Left lung (tissue), 10 donors: ENCODE data around the gene PHLDB2. TPM values are rescaled to one million over a fixed set of nuclear protein-coding genes. Genes with fewer than 3 reads are reported as not detected.

Source experiments
- ATAC-seq: fragments of 200-7000 bp; cut with Tn5 transposase; one replicate; pipeline ENCODE4 v1.9.1; 2020; ENCODE audit warnings: moderate library complexity
- DNase-seq, 4 donors: peaks; one replicate each; pipeline ENCODE4 v3.0.0-alpha.2; 2013 to 2020
- H3K27ac ChIP-seq, 2 donors: fragments of 200-600 bp; sonication (generic) in 1 of 2; one replicate each; pipeline versions ENCODE4 v1.5.0 to v1.8.0; 2020 to 2021
- H3K27me3 ChIP-seq, 2 donors: fragments of 200-600 bp; sonication (generic) in 1 of 2; one replicate each; pipeline versions ENCODE4 v1.5.0 to v1.8.0; 2020 to 2021
- H3K36me3 ChIP-seq, 2 donors: fragments of 200-600 bp; sonication (generic) in 1 of 2; one replicate each; pipeline versions ENCODE4 v1.5.0 to v1.8.0; 2020 to 2021
- H3K4me1 ChIP-seq, 2 donors: fragments of 200-600 bp; one replicate each; pipeline ENCODE4 v1.8.0; 2021
- H3K4me3 ChIP-seq, 2 donors: fragments of 200-600 bp; sonication (generic) in 1 of 2; one replicate each; pipeline versions ENCODE4 v1.5.0 to v1.8.0; 2020 to 2021; ENCODE audit warnings: mild to moderate bottlenecking in 1 of 2
- H3K9me3 ChIP-seq, 2 donors: fragments of 200-600 bp; sonication (generic) in 1 of 2; one replicate each; pipeline versions ENCODE4 v1.5.0 to v1.8.0; 2020 to 2021
- intact Hi-C, 2 donors: fragments of 100-400 bp; cut with DNase I; formaldehyde crosslinking; loops; one replicate each; pipeline versions ENCODE4 v1.11.2 to v1.14.2; 2022
- polyA plus RNA-seq, 6 donors: library from polyadenylated mRNA; unstranded; fragments of 120-200 nt; gene quantifications; one replicate each; pipeline ENCODE4 v1.2.1, GENCODE V29; 2013; ENCODE audit not compliant: insufficient read length in 6 of 6
- total RNA-seq, 2 donors: library from RNA; stranded (reverse); fragmentation: NEBNext Ultra II Directional; extraction: Animal tissue kit (Norgen Biotek cat#: 25700); gene quantifications; one replicate each; pipeline ENCODE4 v1.2.1, GENCODE V29; 2021
- TF ChIP-seq, protein P1 (sequence below), 2 donors: fragments of 200-600 bp; sonication (generic) in 1 of 2; IDR thresholded peaks; one replicate each; pipeline versions ENCODE4 v1.5.0 to v1.8.0; 2021; ENCODE audit warnings: antibody characterized with exemption in 2 of 2
- donor health status: DM: no; HTN: yes; CAD: no.
- donor health status: DM: no; HTN: no; CAD: no.

Gene PHLDB2
- total and polyA plus RNA-seq, 8 donors = 38.0 to 71.0 (median 51.7) TPM

DNA sequence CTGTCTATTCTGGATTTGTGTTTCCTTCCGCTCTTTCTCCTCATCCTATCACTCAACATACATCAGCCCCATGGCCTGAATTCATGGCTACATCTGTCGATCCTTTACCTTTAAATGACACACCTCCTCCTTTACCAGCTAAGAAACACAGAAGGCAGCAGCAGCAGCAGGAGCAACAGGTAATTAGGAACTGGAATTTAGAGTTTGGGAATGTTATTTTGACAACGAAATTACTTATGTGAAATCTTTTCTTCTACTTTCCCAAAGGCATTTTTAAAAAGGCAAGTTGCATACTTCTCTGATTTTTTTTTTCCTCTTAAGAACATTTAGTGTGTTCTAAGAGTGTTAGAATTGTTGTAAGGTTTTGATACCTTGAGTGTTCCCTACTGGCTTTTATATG, 90.6 kb downstream of the PHLDB2 start:
- intact Hi-C loops = no loop called here

DNA sequence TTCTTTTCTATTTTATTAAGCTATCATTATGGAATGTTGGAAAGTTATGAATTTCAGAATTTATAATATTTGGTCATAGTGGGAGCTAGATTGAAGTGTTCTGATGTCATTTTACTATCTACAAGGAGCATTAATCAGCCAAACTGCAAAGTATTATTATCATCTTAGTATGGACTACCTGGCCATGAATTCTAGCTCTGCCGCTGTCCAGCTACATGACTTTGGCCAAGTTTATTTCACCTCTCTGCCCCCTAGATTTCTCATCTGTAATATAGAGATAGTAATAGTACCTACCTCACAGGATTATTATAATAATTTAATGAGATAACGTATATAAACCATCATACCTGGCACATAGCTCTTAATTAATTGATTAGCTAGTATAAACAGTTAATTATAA, 92.0 kb downstream of the PHLDB2 start:
- Histone ChIP-seq H3K4me3 (no peak overlapping the region), H3K27me3 (no peaks in the 10 kb centered on the region), H3K9me3 (no peaks in the 10 kb centered on the region), H3K36me3 (peaks cover 0 to 5% of the 10 kb centered on the region in 2 donors), H3K27ac (no peak overlapping the region), H3K4me1 (no peaks in the 10 kb centered on the region)
- DNase-seq (no peak), ATAC-seq (no peak)
- TF ChIP-seq, protein P1, sequence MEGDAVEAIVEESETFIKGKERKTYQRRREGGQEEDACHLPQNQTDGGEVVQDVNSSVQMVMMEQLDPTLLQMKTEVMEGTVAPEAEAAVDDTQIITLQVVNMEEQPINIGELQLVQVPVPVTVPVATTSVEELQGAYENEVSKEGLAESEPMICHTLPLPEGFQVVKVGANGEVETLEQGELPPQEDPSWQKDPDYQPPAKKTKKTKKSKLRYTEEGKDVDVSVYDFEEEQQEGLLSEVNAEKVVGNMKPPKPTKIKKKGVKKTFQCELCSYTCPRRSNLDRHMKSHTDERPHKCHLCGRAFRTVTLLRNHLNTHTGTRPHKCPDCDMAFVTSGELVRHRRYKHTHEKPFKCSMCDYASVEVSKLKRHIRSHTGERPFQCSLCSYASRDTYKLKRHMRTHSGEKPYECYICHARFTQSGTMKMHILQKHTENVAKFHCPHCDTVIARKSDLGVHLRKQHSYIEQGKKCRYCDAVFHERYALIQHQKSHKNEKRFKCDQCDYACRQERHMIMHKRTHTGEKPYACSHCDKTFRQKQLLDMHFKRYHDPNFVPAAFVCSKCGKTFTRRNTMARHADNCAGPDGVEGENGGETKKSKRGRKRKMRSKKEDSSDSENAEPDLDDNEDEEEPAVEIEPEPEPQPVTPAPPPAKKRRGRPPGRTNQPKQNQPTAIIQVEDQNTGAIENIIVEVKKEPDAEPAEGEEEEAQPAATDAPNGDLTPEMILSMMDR (IDR thresholded peaks at IDR 0.05) = no peak
- intact Hi-C loops = no loop called here

More for the DNA sequence above, 90.6 kb downstream of the PHLDB2 start:
- TF ChIP-seq, protein P1 (IDR thresholded peaks at IDR 0.05) = no peak
- H3K27ac ChIP-seq = no peak overlapping the region
- DNase-seq (no peak), ATAC-seq (no peak)
- H3K27me3 ChIP-seq = no peaks in the 10 kb centered on the region
- H3K4me1 ChIP-seq = no peaks in the 10 kb centered on the region
- H3K36me3 ChIP-seq = peaks cover 0 to 5% of the 10 kb centered on the region in 2 donors
- H3K4me3 ChIP-seq = no peak overlapping the region
- no peaks in the 10 kb centered on the region for H3K9me3 ChIP-seq

DNA sequence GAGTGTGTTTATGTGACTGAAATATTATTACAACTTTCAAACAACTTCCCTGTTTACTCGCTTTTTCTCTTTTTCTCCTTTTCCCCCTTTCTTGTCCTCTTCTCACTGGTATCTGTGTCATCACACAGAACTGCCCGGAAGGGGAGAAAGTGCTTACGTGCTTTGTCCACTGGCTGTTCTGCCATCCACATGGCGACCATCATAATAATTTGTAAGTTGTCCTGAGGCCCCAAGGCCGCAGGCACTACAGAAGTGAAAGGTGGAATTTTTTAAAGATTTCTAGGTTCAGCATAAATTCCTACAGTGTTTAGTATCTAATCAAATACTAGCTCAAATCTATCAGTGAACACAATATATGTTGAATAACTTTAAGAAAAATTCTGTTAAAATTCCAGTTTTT, 93.0 kb downstream of the PHLDB2 start:
- TF ChIP-seq, protein P1 (IDR thresholded peaks at IDR 0.05) = no peak
- H3K9me3 ChIP-seq = no peaks in the 10 kb centered on the region
- peaks cover 0 to 5% of the 10 kb centered on the region in 2 donors for H3K36me3 ChIP-seq
- H3K4me1 ChIP-seq = no peaks in the 10 kb centered on the region
- DNase-seq (no peak), ATAC-seq (no peak)
- intact Hi-C loops = no loop called here
- no peak overlapping the region for H3K27ac ChIP-seq
- H3K4me3 ChIP-seq = no peak overlapping the region
- H3K27me3 ChIP-seq = no peaks in the 10 kb centered on the region

DNA sequence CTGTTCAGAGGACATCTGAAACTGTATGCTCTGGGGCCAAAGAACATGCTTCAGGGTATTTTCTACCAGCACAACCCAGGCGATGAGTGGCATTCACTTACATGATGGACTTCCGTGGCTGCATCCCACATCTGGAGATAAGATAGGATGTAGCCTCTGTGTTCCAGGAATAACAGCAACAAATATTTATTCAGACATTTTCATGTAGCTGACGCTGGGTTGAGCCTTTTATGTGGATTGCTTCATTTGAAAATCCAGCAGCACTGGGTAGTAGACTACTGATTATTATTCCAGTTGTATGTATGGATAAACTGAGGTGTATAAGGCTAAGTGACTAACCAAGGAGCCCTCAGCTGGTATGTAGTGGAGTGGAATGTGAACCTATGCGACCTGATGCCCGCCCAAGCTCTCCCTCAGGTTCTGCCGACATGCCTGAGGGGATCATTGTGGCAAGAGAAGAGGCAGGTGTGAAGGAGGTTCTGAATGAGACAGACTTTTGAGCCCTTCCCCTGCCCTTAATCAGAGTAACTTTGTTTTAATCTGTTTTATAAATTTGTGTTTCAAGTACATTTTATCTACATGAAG, 93.9 kb downstream of the PHLDB2 start:
- no peak overlapping the region for H3K27ac ChIP-seq
- intact Hi-C loops = no loop called here
- H3K4me3 ChIP-seq = no peak overlapping the region
- DNase-seq (no peak), ATAC-seq (no peak)
- no peaks in the 10 kb centered on the region for H3K27me3 ChIP-seq
- no peaks in the 10 kb centered on the region for H3K9me3 ChIP-seq
- no peaks in the 10 kb centered on the region for H3K4me1 ChIP-seq
- TF ChIP-seq, protein P1 (IDR thresholded peaks at IDR 0.05) = no peak
- H3K36me3 ChIP-seq = peaks cover 0 to 5% of the 10 kb centered on the region in 2 donors

DNA sequence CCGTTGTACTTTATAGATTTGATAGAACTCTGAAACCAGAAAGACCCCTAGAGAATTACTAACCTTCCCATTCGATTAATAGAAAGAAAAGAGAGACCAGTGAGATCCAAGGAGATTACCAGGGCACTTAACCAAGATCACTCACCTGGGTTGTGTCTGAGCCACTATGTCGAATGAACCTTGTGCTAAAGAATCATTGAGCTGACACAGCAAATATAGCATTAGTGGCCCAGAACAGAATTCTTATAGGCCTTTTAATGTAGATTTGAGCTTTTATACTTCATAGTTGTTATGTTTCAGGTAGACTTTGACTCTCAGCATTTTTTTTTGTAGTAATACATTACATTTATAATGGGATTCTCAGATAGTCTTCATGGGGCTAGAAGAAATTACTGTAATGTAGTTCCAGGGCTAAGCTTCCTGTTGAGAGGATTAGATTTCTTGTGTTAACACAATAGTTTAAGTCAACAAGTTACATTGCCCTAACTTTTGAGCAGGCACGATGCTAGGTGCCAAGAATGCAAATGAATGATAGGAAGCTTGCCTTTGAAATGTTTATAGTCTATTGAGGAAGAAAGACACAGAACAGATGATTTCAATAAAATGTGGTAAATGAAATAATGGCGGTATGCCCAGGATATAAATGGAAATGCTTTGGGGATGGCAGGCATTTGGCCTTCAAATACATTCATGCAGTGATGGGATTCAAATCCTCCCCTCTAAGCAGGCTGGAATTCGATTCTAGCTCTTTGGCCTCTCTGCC, 95.3 kb downstream of the PHLDB2 start:
- Histone ChIP-seq H3K36me3 (peaks cover 0 to 5% of the 10 kb centered on the region in 2 donors), H3K9me3 (no peaks in the 10 kb centered on the region), H3K4me3 (no peak overlapping the region), H3K4me1 (no peaks in the 10 kb centered on the region), H3K27me3 (no peaks in the 10 kb centered on the region), H3K27ac (no peak overlapping the region)
- no peak for ATAC-seq
- DNase-seq = no peak
- TF ChIP-seq, protein P1 (IDR thresholded peaks at IDR 0.05) = no peak
- intact Hi-C loops = no loop called here
